Measurements from ENCODE around the gene RCN1.

GRCh38 chr11:32115446-32115845 lies 24.6 kb downstream of the RCN1 start:
- TF ChIP-seq CTCF (IDR thresholded peaks at IDR 0.05), result no peak
- TF ChIP-seq POLR2A (IDR thresholded peaks at IDR 0.05), result no peak

Measured in tibial nerve (tissue), 3 donors.